Neural progenitor cell (in vitro differentiated cells): ENCODE results near the gene FRAS1. TPM values are rescaled to one million over a fixed set of nuclear protein-coding genes. Genes with fewer than 3 reads are reported as not detected.
A peak's percentile ranks its signal among the peaks of the same experiment; 100 is the strongest.

Source experiments
- DNase-seq: peaks from one replicate; pipeline ENCODE4 v3.0.0-alpha.2; 2016; ENCODE audit warnings: low spot score
- H2AFZ ChIP-seq: fragments of 200-600 bp; sonication (generic); replicated peaks from 2 replicates; pipeline ENCODE4 v1.6.1; 2016; ENCODE audit warnings: antibody characterized with exemption
- H3F3A ChIP-seq: fragments of 200-600 bp; sonication (generic); 2 replicates; pipeline ENCODE4 v1.6.1; 2016; ENCODE audit warnings: antibody characterized with exemption, low read depth
- H3K27ac ChIP-seq: fragments of 200-600 bp; sonication (generic); 2 replicates; pipeline ENCODE4 v1.5.1; 2016; ENCODE audit warnings: mild to moderate bottlenecking
- H3K27me3 ChIP-seq: fragments of 200-600 bp; sonication (generic); 2 replicates; pipeline ENCODE4 v1.6.1; 2016; ENCODE audit warnings: mild to moderate bottlenecking, moderate library complexity
- H3K36me3 ChIP-seq: fragments of 200-600 bp; sonication (generic); 2 replicates; pipeline ENCODE4 v1.5.1; 2016
- H3K4me1 ChIP-seq: fragments of 200-600 bp; sonication (generic); 2 replicates; pipeline ENCODE4 v1.6.1; 2016; ENCODE audit warnings: mixed run types
- H3K4me2 ChIP-seq: fragments of 200-600 bp; sonication (generic); 2 replicates; pipeline ENCODE4 v1.6.1; 2016
- H3K4me3 ChIP-seq: fragments of 200-600 bp; sonication (generic); 2 replicates; pipeline ENCODE4 v1.5.1; 2016
- H3K79me2 ChIP-seq: fragments of 200-600 bp; sonication (generic); 2 replicates; pipeline ENCODE4 v1.6.1; 2016; ENCODE audit warnings: low read depth
- H3K9ac ChIP-seq: fragments of 200-600 bp; sonication (generic); 2 replicates; pipeline ENCODE4 v1.6.1; 2016
- H3K9me3 ChIP-seq: fragments of 200-600 bp; sonication (generic); 2 replicates; pipeline ENCODE4 v1.5.1; 2016; ENCODE audit warnings: low read depth
- H4K20me1 ChIP-seq: fragments of 200-600 bp; sonication (generic); 2 replicates; pipeline ENCODE4 v1.6.1; 2016; ENCODE audit warnings: low read depth
- H3K27ac Mint-ChIP-seq: 3 replicates; pipeline ENCODE4 v1.8.0; 2021; ENCODE audit warnings: mixed read lengths
- H3K27me3 Mint-ChIP-seq: 2 replicates; pipeline ENCODE4 v1.8.0; 2022; ENCODE audit warnings: low read depth, mild to moderate bottlenecking, inconsistent platforms, moderate library complexity, mixed read lengths; ENCODE audit not compliant: insufficient read depth
- H3K36me3 Mint-ChIP-seq: 3 replicates; pipeline ENCODE4 v1.8.0; 2021; ENCODE audit warnings: mixed read lengths
- H3K4me1 Mint-ChIP-seq: 3 replicates; pipeline ENCODE4 v1.8.0; 2021; ENCODE audit warnings: mixed read lengths
- H3K4me3 Mint-ChIP-seq: 3 replicates; pipeline ENCODE4 v1.8.0; 2021; ENCODE audit warnings: mild to moderate bottlenecking, moderate library complexity, mixed read lengths
- H3K9me3 Mint-ChIP-seq: 3 replicates; pipeline ENCODE4 v1.8.0; 2020; ENCODE audit warnings: mixed read lengths
- EZH2 ChIP-seq: fragments of 200-600 bp; sonication (generic); IDR thresholded peaks from 2 replicates; pipeline ENCODE4 v1.6.1; 2017; ENCODE audit warnings: antibody characterized with exemption, mild to moderate bottlenecking, moderate library complexity
- EZH2phosphoT487 ChIP-seq: fragments of 200-600 bp; sonication (generic); IDR thresholded peaks from 2 replicates; pipeline ENCODE4 v1.6.1; 2017; ENCODE audit warnings: antibody characterized with exemption
- total RNA-seq: library from RNA; depleted of rRNA; stranded (reverse); fragments of >200 nt; gene quantifications from 2 replicates; pipeline ENCODE4 v1.2.3, GENCODE V29; 2015; ENCODE audit warnings: low replicate concordance
- TF ChIP-seq, protein P1 (sequence below): fragments of 200-600 bp; sonication (generic); IDR thresholded peaks from 2 replicates; pipeline ENCODE4 v1.5.1; 2017; ENCODE audit warnings: antibody characterized with exemption, mild to moderate bottlenecking

FRAS1 gene
- total RNA-seq, 1 donor from 2014 or later, result 21.3 TPM

DNA sequence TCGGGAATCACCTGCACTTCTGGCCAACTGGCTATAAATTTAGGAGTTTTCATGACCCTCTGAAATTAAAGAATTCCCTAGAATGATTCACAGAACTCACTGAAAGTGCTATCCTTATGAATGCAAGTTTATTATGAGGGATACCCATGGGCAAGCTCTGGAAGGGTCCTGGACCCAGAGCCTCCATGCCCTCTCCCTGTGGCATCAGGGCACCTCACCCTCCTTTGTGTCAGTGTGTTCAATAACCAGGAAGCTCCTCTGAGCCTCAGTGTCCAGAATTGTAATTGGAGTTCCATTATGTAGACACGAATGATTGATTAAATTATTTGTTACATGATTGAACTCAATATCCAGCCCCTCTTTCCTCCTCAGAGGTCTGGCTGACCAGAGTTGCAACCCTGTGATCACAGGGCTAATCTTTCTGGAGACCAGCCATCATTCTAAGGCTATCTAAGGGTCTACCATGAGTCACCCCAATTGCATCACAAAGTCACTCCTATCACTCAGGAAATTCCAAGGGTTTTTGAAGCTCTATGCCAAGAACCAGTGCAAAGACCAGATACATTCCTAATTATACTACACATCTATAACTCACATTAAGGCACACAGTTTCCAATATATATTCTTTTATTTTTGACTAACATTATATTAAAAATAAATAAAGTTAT lies 503.3 kb downstream of the FRAS1 start:
- TF ChIP-seq EZH2phosphoT487 (no peak), EZH2 (no peak)
- TF ChIP-seq, protein P1, sequence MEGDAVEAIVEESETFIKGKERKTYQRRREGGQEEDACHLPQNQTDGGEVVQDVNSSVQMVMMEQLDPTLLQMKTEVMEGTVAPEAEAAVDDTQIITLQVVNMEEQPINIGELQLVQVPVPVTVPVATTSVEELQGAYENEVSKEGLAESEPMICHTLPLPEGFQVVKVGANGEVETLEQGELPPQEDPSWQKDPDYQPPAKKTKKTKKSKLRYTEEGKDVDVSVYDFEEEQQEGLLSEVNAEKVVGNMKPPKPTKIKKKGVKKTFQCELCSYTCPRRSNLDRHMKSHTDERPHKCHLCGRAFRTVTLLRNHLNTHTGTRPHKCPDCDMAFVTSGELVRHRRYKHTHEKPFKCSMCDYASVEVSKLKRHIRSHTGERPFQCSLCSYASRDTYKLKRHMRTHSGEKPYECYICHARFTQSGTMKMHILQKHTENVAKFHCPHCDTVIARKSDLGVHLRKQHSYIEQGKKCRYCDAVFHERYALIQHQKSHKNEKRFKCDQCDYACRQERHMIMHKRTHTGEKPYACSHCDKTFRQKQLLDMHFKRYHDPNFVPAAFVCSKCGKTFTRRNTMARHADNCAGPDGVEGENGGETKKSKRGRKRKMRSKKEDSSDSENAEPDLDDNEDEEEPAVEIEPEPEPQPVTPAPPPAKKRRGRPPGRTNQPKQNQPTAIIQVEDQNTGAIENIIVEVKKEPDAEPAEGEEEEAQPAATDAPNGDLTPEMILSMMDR, result no peak
- Histone ChIP-seq H3K79me2 (no peaks in the 10 kb centered on the region), H3K4me3 (no peak overlapping the region), H3K9ac (no peak overlapping the region), H3K27ac (no peak overlapping the region), H4K20me1 (no peaks in the 10 kb centered on the region), H2AFZ (no peak overlapping the region), H3F3A (no peaks in the 10 kb centered on the region), H3K4me2 (no peak overlapping the region), H3K4me1 (peaks cover 5% of the 10 kb centered on the region), H3K27me3 (no peaks in the 10 kb centered on the region), H3K9me3 (no peaks in the 10 kb centered on the region), H3K36me3 (no peaks in the 10 kb centered on the region)
- Mint-ChIP-seq H3K4me1 (peaks cover 2% of the 10 kb centered on the region), H3K36me3 (no peaks in the 10 kb centered on the region), H3K4me3 (no peak overlapping the region), H3K27ac (no peak overlapping the region), H3K9me3 (no peaks in the 10 kb centered on the region), H3K27me3 (peaks cover 2% of the 10 kb centered on the region)
- no peak for DNase-seq

DNA sequence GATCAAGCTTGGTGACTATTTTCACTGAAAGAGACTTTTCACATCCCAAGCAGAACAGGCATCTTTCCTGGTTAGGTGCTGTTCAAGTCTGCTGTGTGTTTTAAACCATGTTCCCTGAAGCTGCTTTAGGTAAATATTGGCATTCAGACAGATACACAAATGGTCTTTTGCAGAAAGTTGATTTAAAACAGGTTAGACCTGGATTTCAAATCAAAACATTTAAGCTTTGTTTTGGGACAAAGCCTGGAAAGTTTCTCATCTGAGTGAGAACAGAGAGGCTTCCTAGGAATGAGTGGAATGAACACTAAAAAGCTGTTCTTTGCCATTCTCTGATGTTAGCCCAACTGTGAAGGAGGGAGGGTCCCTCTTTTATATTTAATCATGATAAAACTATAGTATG lies 504.6 kb downstream of the FRAS1 start:
- Histone ChIP-seq H3K4me3 (no peak overlapping the region), H3K4me2 (no peak overlapping the region), H3K4me1 (peaks cover 6% of the 10 kb centered on the region), H3K36me3 (no peaks in the 10 kb centered on the region), H3K79me2 (no peaks in the 10 kb centered on the region), H4K20me1 (no peaks in the 10 kb centered on the region), H3K27me3 (no peaks in the 10 kb centered on the region), H3K27ac (no peak overlapping the region), H3K9ac (no peak overlapping the region), H3K9me3 (no peaks in the 10 kb centered on the region), H3F3A (no peaks in the 10 kb centered on the region), H2AFZ (peak overlapping the region; percentile 6)
- Mint-ChIP-seq H3K27me3 (peaks cover 2% of the 10 kb centered on the region), H3K9me3 (no peaks in the 10 kb centered on the region), H3K4me1 (peaks cover 4% of the 10 kb centered on the region), H3K27ac (no peak overlapping the region), H3K4me3 (no peak overlapping the region), H3K36me3 (no peaks in the 10 kb centered on the region)
- TF ChIP-seq, protein P1, result no peak
- TF ChIP-seq EZH2 (no peak), EZH2phosphoT487 (no peak)
- no peak for DNase-seq

DNA sequence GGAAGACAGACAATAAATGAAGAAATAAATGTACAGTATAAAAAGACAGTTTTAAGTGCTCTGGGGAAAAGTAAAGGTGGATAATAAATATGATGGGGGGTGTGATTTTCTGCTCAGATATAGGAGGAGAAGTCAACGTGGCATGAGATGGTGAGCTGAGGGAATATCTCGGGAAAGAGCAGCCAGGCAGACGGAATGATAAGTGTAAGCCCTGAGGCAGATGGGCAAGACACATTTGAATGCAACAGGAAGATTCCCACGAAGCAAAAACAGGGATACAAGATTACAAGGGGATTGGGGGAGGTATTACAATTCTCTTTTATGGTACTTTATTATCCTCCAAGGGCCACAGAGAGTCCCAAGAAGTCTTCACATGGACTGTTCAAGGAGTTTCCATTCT lies 505.6 kb downstream of the FRAS1 start:
- H3K4me3 Mint-ChIP-seq, result no peak overlapping the region
- no peak overlapping the region for H3K4me2 ChIP-seq
- DNase-seq, result no peak
- no peak overlapping the region for H2AFZ ChIP-seq
- no peaks in the 10 kb centered on the region for H4K20me1 ChIP-seq
- H3K36me3 Mint-ChIP-seq, result no peaks in the 10 kb centered on the region
- no peak overlapping the region for H3K9ac ChIP-seq
- H3K79me2 ChIP-seq, result no peaks in the 10 kb centered on the region
- no peaks in the 10 kb centered on the region for H3K27me3 ChIP-seq
- H3K9me3 ChIP-seq, result no peaks in the 10 kb centered on the region
- no peaks in the 10 kb centered on the region for H3K36me3 ChIP-seq
- no peak overlapping the region for H3K27ac ChIP-seq
- no peak overlapping the region for H3K4me3 ChIP-seq
- no peaks in the 10 kb centered on the region for H3K9me3 Mint-ChIP-seq
- no peak overlapping the region for H3K27ac Mint-ChIP-seq
- no peaks in the 10 kb centered on the region for H3F3A ChIP-seq
- H3K27me3 Mint-ChIP-seq, result no peaks in the 10 kb centered on the region
- H3K4me1 ChIP-seq, result peaks cover 9% of the 10 kb centered on the region
- H3K4me1 Mint-ChIP-seq, result peaks cover 7% of the 10 kb centered on the region
- no peak for TF ChIP-seq EZH2
- TF ChIP-seq EZH2phosphoT487, result no peak
- TF ChIP-seq, protein P1, result no peak
